Fibroblast of upper back skin (primary cell): ENCODE results near the gene LNX2.
A peak's percentile ranks its signal among the peaks of the same experiment; 100 is the strongest.
"Not testable (repeated sequence)": the region's sequence is repeated elsewhere in the genome, so short reads cannot be mapped to it uniquely, and the experiment has no call there.

Experiments used
- DNase-seq: peaks from one replicate; pipeline ENCODE4 v3.0.0-alpha.2; 2013

Gene LNX2

DNA sequence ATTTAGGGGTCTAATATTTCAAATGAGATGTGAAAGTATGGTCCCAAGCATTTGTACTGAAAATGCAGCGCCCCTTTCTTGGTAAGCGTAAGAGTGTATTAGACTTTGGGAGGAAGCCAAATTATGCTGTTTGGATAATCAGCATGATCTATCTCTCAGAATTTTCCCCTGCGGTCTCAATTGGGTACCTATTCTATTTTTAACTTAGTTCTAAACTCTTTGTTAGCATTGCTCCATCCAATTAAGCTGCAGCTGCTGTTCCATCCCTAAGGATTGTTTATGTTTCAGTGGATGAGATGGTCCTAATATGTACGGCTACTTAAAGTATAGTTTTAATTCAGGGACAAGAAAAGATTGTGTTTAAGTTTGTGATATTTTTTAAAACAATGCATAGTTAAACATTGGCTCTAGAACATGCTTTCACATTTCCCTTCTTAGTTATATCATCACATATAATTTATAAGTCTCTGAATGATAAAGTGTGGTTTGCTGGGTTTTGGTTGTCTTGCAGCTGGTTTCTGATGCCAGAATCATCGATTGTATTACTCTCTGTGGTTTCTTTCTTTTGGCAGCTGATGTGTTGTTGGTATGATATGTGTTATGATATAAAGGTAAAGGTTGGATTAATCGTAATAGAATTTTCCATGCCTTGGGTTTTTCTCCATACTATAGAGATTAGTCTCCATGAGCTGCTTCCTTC is 16.4 kb upstream of the LNX2 start:
- DNase-seq = peak; percentile 83

DNA sequence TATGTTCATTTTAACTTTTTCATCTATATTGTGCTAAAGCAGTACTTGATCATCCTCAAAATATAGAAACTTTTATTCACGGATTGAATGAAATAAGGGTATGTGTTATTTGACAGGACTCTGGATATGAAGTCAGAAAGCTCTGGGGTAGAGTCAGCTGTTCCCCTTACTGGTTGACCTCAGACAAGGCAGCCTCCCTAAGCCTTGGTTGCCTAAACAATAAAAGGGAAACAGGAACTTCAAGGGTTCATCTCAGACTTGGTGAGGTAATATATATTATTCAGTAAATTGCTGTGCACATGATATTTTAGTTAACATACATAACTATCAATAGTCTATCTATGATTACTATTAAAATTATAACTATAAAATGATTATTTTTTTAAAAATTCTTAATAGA is 14.9 kb upstream of the LNX2 start:
- no peak for DNase-seq

DNA sequence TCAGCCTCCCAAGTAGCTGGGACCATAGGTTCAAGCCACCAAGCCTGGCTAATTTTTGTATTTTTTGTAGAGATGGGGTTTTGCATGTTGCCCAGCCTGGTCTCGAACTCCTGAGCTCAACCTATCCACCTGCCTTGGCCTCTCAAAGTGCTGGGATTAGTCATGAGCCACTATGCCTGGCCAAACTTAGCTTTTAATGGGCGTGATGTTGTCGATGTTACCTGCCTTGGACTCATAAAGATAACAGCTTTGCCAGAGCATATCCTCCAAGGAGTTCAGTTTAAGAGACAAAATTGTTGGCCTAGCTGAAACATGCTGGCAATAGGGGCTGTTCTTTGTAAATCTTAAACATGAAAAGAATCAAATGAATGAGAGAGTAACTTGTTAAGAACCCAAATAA is 14.5 kb upstream of the LNX2 start:
- no peak for DNase-seq

DNA sequence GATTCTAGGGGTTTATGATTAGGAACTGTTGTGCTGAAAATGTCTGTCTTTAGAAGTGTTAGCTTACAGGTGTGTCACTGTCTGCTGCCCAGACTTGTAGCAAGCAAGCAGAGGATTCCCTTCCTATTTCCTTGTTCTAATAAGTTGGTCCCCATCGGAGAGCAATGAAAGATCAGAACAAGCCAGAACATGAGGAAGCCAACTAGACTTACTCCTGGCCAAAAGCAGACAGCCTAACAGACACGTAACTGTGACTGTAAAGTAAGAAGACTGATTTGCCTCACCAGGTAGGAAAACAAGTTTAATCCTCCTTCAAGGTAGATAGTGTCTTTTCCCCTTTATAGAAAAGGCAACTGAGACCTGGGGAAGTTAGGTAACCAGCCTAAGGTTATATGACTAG is 13.9 kb upstream of the LNX2 start:
- no peak for DNase-seq

DNA sequence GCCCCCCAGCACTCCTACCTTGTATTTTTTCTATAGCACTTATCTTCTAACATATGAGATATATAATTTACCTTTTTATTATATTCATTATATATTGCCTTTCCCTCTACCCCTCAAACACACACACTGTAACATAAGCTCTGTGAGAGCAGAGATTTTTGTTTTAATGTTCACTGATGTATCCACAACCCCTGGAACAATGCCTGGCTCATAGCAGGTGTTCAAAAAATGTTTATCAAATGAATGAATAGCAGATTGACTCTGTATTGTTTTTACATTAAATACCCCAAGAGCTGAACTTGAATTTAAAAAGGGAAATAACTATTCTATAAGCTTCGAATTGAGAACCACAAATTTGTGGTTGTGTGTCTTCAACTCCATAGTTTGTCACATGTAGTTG is 12.3 kb upstream of the LNX2 start:
- DNase-seq = no peak

DNA sequence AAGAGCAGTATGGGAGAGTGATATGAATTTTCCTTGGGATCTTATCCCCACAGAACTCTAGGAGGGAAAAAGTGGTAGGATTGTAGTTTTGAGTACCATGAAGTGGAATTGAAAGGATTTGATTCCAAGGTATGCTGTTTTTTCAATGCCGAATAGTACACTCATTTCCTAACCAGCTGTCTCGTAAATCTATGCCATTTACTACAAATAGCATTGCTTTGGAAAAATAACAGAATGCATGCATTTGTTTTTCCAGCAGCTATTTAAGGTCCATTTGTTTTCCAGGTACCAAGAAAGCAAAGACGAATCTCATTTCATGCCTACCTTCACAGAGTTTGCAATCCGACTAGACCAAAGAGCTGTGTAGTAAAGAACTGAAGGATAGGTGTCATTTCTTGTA is 11.9 kb upstream of the LNX2 start:
- no peak for DNase-seq

DNA sequence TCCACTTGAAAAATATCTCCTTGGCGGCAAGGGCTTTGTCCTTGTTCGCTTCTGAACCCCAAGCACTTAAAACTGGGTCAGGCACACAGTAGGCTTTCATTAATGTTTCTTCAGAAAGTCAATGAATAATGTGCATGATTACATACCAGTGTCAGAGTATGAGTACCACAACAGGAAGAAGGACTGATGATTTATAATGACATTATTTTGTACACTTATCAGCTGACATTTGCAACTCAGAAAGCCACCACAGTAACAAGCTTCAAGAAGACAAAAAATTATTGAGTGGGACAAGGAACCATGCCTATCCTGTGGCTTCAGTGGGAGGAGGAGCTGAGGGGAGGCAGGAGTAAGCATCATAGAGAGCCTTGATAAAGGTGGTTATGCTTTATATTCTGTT is 11.3 kb upstream of the LNX2 start:
- DNase-seq = no peak

DNA sequence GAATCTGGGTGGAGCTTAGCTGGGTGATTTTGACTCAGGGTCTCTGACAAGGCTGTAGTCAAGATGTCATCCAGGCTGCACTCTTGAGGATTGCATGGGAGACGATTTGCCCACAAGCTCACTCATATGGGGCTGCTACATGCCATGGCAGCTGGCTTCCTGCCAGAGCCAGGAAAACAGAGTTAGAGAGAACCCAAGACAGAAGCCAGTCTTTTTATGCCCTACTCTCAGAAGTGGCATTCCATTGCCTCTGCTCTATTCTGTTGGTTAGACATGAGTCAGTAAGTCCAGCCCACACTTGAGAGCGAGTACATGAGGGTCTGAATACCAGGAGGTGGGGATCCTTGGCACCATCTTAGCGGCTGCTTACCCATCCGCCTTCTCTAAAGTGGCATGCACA is 10.8 kb upstream of the LNX2 start:
- no peak for DNase-seq

DNA sequence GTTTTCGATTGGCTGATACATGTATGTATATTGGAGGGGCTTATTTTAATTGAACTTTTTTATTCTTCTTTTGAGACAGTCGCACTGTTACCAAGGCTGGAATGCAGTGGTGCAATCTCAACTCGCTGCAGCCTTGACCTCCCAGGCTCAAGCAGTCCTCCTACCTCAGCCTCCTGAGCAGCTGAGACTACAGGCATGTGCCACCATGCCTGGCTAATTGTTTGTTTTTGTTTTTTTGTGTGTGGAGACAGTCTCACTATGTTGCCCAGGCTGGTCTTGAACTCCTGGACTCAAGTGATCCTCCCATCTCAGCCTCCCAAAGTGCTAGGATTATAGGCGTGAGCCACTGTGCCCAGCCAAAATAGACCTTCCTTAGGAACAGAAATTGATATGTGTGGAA is 8.4 kb upstream of the LNX2 start:
- DNase-seq = not testable (repeated sequence)

DNA sequence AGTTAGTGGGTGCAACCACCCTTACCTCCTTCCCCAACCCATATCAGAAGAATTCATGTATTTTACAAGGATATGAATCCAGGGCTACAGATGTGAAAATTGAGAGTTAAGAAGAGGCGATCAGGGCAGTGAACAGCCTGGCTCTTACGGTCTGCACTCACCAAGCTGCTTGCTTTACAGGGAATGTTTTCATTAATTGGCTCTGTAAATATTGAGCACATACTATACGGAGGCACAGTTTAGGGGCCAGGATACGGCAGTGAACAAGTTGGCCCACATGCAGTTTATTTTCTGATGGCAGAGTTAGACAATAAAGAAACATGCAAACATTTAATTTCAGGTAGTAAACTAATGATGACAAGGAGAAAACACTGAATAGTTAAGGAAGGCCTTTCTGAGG is 7.8 kb upstream of the LNX2 start:
- DNase-seq = no peak

DNA sequence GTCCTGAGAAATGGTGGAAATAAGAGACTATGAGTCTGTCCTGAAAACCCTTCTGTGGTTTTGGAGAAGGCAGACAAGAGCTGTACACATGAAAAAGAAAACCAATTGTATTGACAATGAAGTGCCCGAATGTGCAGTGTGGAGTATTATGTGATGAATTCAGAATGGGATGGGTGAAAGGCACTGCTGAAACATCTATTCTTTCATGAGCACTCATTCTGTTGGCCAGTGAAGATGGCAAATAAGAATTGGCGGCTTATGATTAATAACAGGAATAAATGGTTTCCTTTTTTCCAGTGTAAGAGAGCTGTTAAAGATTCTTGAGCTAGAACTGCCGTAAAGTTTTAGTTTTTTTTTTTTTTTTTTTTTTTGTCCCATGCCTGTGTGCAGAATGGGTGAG is 7.1 kb upstream of the LNX2 start:
- DNase-seq = no peak

DNA sequence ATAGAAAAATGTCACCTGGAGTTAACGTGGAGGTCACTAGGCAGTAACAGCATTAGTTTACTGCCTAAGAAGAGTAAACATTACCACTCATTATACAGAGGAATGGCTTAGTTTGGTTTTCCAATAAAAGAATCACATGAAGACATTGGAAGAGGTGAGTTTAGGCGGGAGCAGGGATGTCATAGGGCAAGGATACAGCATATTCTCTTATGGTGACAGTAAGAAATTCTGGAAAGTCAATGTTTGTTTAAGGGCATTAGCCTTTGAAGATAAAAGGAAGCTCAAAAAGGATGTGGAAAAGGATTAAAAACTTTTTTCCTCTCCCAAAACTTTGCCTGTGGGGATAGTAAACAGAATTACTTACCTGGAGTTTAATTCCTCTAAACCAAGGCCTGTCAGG is 5.5 kb upstream of the LNX2 start:
- DNase-seq = no peak

DNA sequence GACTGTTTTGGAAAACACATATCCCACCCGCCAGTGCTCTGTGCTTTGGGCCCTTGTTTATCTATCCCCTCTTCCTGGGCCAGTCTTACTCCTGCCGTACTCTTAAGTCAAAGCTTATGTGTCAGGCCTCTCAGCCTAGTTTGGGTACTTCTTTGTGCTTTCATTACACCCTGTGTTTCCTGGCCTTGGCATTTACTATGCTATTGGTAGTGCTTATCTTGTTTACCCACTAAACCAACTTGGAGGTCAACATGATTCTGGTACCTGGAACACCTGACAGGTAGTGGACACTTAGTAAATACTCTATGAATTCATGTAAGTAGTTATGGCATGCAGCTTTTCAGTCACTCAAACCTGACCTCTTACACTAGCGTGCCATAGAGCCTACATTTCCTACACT is 3.7 kb upstream of the LNX2 start:
- DNase-seq = no peak

DNA sequence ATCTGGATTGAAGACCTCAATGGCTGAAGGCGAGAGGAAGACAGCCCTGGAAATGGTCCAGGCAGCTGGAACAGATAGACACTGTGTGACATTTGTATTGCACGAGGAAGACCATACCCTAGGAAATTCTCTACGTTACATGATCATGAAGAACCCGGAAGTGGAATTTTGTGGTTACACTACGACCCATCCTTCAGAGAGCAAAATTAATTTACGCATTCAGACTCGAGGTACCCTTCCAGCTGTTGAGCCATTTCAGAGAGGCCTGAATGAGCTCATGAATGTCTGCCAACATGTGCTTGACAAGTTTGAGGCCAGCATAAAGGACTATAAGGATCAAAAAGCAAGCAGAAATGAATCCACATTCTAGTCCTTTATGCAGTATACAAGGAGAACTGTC is 2.6 kb upstream of the LNX2 start:
- no peak for DNase-seq

DNA sequence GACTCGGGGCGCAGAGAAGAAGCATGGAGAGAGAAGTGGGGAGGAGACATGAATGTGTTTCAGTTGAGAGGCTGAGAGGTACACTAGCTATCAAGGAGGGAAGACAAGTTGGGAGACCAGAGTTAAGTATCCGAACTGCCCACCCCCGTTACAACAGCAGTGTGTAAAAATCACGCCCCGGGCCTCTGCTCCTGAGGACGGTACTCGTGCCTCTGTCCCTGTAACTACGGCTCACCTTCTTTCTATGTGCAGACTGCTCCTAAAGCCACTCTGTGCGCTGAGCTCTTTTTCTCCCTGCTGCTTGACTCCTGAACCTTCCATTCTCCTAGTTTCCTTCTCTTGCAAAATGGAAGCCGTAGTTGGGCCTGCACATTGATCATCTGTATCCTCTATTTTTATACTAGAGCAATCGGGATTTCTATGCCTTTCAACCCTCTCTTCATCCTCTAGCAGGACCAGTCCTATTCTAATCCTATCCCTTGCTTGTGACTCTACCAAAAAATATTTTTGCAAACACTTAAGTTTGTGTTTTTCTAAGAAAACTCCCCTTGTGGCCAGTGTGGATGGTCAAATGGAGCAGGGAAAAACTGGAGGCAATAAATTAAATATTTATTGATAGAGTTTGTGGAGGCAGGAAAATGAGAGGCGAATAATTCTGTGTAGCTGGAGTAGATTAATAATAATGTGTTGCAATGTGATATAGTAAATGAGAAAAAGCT is 1.9 kb upstream of the LNX2 start:
- no peak for DNase-seq

DNA sequence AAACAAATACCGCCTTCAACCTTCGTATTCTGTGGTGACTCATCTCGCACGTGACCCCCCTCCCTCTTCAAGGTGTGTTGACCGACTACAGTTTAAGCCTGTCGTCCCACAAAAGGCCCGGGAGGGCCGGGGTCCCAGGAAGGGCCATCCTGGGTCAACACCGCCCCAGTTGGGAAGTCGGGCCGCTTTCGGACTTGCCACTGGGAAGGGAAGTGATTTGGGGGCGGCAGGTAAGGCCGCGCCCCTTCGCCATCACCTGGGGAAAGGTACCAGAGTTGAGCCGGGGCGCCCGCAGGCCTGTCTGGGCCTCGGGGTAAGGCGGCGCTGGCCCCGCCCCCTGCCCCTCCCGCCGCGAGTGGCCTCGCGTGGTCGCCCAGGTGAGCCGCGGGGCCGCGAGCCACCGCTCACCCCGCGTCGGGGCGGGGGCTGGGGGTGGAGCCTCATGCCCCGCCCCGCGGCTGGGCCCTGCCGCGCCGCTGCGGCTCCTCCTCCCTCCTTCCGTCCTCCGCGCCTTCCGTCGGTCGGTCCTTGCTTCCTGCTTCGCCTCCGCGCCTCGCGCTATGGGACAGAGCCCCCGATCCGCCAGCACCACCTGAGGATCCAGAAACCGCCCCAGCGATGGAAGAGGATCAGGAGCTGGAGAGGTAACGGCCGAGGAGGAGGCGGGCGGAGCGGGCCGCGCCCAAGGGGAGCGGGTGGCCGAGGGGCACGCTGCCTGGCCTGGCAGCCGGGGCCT is 1.2 kb upstream of the LNX2 start, which contains the start of gene POLR1D:
POLR1D (plus strand) TSS at position 527 of the 736 bp plus-strand sequence; CDS start at position 619, 92 bp downstream.
- peak; percentile 66 for DNase-seq

DNA sequence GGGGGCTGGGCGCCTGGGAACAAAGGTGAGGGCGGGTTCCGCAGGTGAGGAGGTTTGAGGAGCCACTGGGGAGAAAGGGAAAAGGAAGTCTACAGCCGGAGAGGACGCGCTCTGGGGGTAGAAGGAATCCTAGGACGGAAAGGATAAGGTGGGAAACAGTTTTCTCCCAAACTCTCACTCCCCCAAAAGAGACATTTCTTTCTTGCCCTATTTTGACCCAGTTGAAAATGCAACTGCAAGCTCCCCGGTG is 712 bp upstream of the LNX2 start:
- DNase-seq = no peak

DNA sequence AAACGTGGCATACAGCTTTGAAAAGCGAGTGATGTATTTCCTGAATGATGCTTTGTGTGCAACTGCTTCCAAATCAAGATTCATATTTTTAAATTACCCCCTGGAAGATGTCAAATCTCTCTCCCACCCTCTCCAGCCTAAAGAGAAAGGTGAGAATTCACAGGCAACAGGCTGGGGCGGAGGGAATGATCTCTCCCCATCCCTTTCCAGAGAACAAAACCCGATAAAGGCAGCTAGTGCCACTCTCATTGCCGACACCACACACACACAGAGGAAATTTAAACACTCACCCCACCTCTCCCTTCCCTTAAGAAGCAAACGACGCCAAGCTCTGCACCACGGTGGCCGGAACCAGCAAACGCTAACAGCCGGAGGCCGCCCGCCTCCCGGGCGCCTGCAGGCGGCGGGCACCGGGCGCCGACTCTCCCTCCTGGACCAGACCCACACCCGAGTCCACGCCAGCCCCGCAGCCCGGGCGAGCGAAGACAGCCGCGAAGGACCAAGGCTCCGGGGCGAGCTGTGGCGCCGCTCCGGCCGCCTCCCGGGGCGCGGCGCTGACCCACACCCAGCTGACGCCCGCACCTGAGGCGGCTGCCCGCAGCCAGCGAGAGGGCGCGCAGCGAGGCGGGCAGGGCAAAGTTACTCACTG is 477 bp downstream of the LNX2 start:
- no peak for DNase-seq

DNA sequence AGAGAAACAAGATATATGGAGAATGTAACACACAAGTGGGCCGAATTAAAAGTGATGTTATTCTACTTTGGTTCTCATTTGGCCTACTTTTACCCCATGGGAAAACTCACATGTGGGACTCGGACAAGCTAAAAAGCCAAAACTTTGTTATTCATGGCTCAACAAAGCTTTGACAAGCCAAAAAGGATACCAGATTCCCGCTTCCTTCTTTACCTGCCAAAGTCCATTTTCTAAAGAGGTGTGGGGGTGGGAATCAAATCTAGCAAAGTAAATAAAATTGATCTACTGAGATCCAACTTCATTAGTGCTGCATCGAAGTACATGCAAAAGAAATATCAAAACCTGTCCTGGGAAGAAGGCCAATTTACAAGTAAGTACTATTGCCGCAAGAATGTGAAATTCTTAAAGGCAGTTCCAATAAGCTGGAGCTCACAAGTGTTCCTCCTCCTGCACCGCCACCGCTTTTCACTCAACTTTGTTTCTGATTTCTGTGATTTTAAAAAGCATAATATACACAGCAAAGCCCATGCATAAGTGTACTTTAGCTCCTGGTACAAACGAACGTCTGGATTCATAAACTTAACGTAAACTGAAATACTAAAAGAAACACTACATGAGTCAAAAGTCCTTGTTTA is 1.1 kb downstream of the LNX2 start:
- DNase-seq = peak; percentile 62

DNA sequence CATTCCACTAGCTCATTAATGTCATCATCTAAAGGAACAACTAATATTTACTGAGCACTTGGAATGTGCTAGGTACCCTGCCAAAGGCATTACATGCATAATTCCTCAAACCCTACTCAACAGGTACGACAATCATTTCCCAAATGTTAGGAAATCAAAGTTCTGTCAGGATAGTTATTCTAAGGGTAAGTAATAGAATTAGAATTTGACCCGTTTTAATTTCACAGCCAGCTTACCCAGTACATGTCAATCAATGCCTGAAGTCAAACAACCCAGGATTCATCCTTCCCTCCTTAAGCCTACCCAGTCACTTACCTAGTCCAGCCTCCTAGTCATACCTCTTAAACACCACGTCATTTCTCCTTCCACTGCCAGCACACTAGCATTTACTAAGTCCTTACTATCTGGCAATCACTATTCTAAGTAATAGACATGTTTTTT is 2.4 kb downstream of the LNX2 start:
- no peak for DNase-seq

DNA sequence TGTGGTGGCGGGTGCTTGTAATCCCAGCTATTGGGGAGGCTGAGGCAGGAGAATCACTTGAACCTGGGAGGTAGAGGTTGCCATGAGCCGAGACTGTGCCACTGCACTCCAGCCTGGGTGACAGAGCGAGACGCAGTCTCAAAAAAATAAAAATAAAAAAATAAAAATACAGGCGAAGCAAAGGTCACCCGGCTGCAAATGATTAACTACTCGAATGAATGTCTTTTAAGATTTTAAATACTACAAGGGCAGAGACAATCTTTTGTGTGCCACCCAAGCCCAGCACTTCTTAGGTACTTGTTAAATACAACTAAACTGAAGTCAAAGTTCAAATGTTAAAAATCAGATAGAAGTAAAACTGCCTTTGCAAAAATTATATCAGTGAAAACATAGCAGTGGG is 6.7 kb downstream of the LNX2 start:
- no peak for DNase-seq

DNA sequence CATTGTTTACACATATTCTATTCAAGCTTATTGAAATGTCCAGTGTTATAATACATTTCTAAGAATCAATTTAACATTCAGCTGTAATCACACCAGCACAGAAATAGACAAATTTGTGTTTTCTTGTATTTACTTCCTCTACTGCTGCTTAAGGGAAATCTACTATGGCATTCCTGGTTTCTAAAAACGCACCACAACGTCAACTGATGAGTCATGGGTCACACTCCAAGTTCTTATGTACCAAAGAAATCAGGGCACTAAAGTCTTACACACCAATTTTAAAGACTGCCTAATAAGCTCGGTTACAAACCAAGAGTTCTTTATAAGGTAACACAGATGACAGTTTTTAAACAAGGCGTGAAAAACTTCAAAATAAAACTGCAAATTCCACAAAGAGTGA is 13.2 kb downstream of the LNX2 start:
- peak; percentile 31 for DNase-seq

DNA sequence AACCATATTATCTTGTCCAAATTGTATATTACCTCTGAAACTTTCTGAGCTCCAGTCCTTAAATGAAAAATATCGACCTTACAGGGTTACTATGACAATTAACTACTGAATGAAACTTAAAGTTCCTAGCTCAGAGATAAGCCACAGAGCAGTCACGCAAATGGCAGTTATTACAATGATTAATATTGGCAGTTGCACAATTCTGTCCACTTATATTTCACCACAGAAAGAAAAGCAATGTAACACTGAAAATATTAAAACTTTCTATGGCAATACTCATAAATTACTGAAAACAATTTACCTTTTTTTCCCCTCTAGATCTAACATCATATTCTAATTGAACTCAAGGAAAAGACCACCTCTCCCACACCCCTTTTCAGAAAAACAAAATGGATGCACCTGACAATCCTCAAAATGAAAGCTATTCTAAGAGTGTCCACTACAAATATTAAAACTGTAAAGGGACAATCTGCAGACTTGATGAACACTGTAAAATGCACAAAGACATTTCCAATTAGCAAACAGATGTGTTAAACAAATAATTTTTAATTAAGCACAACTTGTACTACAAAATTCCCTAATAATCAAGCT is 14.6 kb downstream of the LNX2 start:
- DNase-seq = no peak
